Measurements from ENCODE around the gene STX8. TPM values are rescaled to one million over a fixed set of nuclear protein-coding genes. Genes with fewer than 3 reads are reported as not detected.

STX8 gene
- total and polyA plus RNA-seq, 9 of the 15 experiments (the other 6 are each of a cell fraction or from before 2014, with no cell fraction given) = 14.6 to 42.5 (median 22.1) TPM

- intact Hi-C loops (cut with micrococcal nuclease) = loop anchor here (2.0 to 5.0 kb wide), 2 partner anchors 54 to 118 kb away; no protein-coding TSS in a partner anchor
- peak; percentile 57 for FAIRE-seq
- no peak for TF ChIP-seq BRCA1 (IDR thresholded peaks at IDR 0.05)
- TF ChIP-seq BRCA1 (CRISPR knock-in tag; IDR thresholded peaks at IDR 0.05) = no peak
- no peak for TF ChIP-seq LARP7 (IDR thresholded peaks at IDR 0.05)
- TF ChIP-seq THAP12 (CRISPR knock-in tag; IDR thresholded peaks at IDR 0.05) = no peak
- peak; percentile 98 for TF ChIP-seq SMAD4 (CRISPR knock-in tag; conservative IDR thresholded peaks at IDR 0.05)
- no peak for TF ChIP-seq CAMTA2 (CRISPR knock-in tag; conservative IDR thresholded peaks at IDR 0.05)
- TF ChIP-seq PML (IDR thresholded peaks at IDR 0.05; ENCODE audit: low read length) = no peak
- no peak for TF ChIP-seq SRF (CRISPR knock-in tag; IDR thresholded peaks at IDR 0.05)
- TF ChIP-seq CTBP1 (IDR thresholded peaks at IDR 0.05; ENCODE audit: borderline replicate concordance) = no peak
- TF ChIP-seq ZNF436 (CRISPR knock-in tag; IDR thresholded peaks at IDR 0.05) = no peak
- TF ChIP-seq ELK1 (CRISPR knock-in tag; IDR thresholded peaks at IDR 0.05) = no peak
- no peak for TF ChIP-seq BCOR (IDR thresholded peaks at IDR 0.05)
- TF ChIP-seq CHD4 (IDR thresholded peaks at IDR 0.05; ENCODE audit: insufficient read depth, insufficient replicate concordance, low read depth, low read length, poor library complexity, severe bottlenecking) = no peak
- no peak for TF ChIP-seq SFPQ (IDR thresholded peaks at IDR 0.05; ENCODE audit: low read depth, low read length)
- TF ChIP-seq SMARCA5 (IDR thresholded peaks at IDR 0.05) = no peak
- TF ChIP-seq CBFA2T3 (IDR thresholded peaks at IDR 0.05) = peak; percentile 76
- TF ChIP-seq ZNF584 (CRISPR knock-in tag; IDR thresholded peaks at IDR 0.05; ENCODE audit: low read depth) = no peak
- no peak for TF ChIP-seq NFATC3 (IDR thresholded peaks at IDR 0.05)
- TF ChIP-seq MEF2D (tag; conservative IDR thresholded peaks at IDR 0.05; ENCODE audit: low read depth) = 0 out of 2 replicates have a peak, but pooled peaks have one; percentile 24
- peak; percentile 53 for TF ChIP-seq TAL1 (IDR thresholded peaks at IDR 0.05)
- no peak for TF ChIP-seq TEAD1 (CRISPR knock-in tag; IDR thresholded peaks at IDR 0.05)
Measured at GRCh38 chr17:9520649-9521048, 55.0 kb downstream of the STX8 start.

More at GRCh38 chr17:9520649-9521048, 55.0 kb downstream of the STX8 start:
- Histone ChIP-seq H3K27me3 (ENCODE audit: control insufficient read depth in 2 of 2, insufficient read depth in 2 of 2, low read length in 2 of 2) (no peaks in the 10 kb centered on the region), H3K79me2 (ENCODE audit: control insufficient read depth, insufficient read depth, low read length) (no peaks in the 10 kb centered on the region), H3K9ac (ENCODE audit: insufficient read depth in 1 of 2, low read depth in 2 of 2, low read length in 2 of 2) (no peak overlapping the region), H3K4me1 (replicated peaks in 1 of 2; ENCODE audit: control insufficient read depth in 2 of 2, insufficient read depth in 2 of 2, low read length in 2 of 2) (peaks cover 0 to 3% of the 10 kb centered on the region in 2 experiments; a peak in 2 of 5 replicates), H3K9me1 (ENCODE audit: control insufficient read depth, insufficient read depth, low read length) (no peaks in the 10 kb centered on the region), H3K27ac (ENCODE audit: extremely low read depth, low read depth, low read length) (no peak overlapping the region), H3K9me3 (replicated peaks; ENCODE audit: control insufficient read depth, insufficient read depth, low read depth, low read length) (no peaks in the 10 kb centered on the region), H3K4me3 (no peak overlapping the region), H3K4me2 (ENCODE audit: insufficient read depth, low read length) (no peak overlapping the region), H3K36me3 (ENCODE audit: control insufficient read depth, insufficient read depth, low read length) (no peaks in the 10 kb centered on the region), H4K20me1 (replicated peaks; ENCODE audit: control insufficient read depth, insufficient read depth, low read length) (no peaks in the 10 kb centered on the region), H2AFZ (ENCODE audit: low read depth, low read length) (no peak overlapping the region)
- DNase-seq (ENCODE audit: extremely low read depth in 1 of 4, low spot score in 3 of 4) = peak in 2 of 4 experiments; percentile 24 to 42
- no TSS peak for BruUV-seq (replicated peaks)
- peak; percentile 48 for ATAC-seq
- in situ Hi-C loops (cut with MboI) = no loop called here
- ChIA-PET POLR2A (interaction anchor here (1.4 kb wide), 1 partner anchor 114 kb away, joined by 3 read pairs; no protein-coding TSS in a partner anchor), CTCF (ENCODE audit: low intra/inter-chr PET ratio) (no interaction called here)
- whole genome bisulfite sequencing (ENCODE audit: insufficient coverage, low coverage, missing lambda C conversion rate) = 3% methylated on average over 4 of the region's 4 CpGs
